NCI-H1417 (cell line): Measurements from ENCODE around the gene ZSWIM9.

Experiments
- DNase-seq, 3 experiments: peaks; one replicate each; lab custom pipeline; 2025; lab: John Stamatoyannopoulos, UW

Gene ZSWIM9

DNA sequence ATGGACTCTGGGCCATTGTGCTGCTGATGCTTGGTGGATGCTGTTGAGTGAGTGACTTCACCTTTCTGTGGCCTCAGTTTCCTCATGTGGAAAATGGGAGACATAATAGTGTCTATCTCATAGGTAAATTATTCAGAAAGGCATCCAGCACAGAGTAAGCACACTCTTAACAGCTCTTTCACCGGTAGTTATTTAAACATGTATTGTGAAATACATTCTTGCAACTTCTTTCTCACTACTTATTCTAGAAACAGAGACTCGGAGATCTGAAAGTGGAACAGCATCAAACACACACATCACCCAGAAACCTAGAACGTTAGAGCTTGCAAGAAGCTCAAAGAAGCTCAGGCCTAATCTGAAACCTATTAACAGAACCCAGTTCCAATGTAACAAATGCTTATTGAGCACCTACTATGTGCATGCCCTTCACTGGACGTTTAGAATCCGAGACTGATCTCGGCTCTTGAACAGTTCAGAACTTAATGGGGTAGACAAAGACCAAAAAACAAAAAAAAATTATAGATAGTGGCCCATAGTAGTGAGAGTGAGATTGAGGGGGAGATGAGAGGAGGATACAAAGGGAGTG is 4.1 kb downstream of the ZSWIM9 start:
- no peak for DNase-seq

DNA sequence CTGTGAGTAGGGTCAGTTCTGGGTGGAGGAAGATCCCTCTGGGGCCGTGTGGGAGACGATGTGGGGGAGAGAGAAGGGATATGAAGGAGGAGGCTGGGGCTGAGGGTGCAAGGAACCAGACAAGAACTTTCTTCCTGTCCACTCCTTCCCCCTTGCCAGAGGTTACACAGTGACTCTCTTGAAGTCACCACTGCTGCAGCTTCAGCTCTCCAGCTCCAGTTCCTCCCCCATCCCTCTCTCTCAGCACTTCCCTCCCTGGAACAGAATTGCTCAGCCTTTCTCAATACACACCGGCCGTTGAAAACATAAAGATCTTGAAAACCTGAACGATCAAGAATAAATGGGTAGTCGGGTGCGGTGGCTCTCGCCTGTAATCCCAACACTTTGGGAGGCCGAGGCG is 5.1 kb downstream of the ZSWIM9 start:
- no peak for DNase-seq

DNA sequence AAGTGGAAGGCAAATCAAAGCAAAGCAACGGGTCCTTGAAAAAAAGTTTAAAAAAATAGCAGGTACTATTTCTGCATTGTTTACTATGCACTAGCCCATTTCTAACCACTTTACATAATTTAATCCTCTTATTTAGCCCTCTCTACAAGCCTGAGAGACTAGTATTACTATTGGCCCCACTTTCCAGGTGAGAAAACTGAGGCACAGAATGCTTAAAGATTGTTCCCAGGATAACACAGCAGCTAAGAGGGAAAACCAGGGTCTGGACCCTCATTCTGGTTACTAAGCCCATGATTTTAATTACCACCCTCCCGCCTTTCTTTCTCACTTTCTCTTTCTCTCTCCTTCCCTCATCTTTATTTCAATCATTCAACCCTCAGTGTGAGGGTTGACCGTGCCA is 5.7 kb downstream of the ZSWIM9 start:
- DNase-seq: no peak

DNA sequence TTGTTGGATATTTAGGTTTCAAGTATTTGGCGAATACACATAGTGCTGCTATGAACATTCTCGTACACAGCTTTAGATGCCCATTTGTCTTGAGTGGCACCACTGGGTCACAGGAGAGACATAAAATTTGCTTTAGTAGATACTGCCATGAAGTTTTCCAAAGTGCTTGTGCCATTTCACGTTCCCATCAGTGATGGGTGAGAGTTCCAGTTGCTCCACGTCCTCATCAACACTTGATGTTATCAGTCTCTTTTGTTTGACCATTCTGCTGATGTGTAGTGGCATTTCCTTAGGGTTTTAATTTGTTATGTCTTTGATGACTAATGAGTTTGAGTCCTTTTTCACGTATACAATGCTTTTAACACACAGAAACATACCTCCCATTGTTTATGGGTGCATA is 11.0 kb downstream of the ZSWIM9 start:
- no peak for DNase-seq

DNA sequence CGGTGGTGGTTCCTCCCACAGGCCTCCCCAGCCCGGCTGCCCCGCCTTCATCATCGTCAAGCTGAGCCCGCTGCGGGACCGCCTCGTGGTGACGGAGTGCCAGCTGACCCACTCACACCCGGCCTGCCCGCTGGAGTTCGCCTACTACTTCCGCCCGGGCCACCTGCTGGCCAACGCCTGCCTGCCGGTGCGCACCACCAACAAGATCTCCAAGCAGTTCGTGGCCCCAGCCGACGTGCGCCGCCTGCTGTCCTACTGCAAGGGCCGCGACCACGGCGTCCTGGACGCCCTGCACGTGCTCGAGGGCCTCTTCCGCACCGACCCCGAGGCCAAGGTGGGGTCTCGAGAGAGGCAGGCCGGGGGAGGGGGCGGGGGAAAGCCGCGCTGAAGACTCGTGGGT is 12.0 kb downstream of the ZSWIM9 start:
- DNase-seq: no peak

DNA sequence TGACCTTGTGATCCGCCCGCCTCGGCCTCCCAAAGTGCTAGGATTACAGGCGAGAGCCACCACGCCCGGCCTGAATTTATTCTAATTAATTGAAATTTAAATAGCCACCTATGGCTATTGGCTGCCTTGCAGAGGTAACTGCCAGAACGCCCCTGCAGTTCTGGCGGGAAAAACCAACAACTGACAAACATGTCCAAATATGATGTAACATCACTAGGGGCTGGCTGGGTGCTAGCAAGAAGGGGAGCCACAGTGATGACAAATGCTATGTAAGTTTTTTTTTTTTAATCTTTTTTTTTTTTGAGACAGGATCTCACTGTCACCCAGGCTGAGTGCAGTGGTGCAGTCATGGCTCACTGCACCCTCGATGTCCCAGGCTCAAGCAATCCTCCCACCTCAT is 12.9 kb downstream of the ZSWIM9 start:
- no peak for DNase-seq

DNA sequence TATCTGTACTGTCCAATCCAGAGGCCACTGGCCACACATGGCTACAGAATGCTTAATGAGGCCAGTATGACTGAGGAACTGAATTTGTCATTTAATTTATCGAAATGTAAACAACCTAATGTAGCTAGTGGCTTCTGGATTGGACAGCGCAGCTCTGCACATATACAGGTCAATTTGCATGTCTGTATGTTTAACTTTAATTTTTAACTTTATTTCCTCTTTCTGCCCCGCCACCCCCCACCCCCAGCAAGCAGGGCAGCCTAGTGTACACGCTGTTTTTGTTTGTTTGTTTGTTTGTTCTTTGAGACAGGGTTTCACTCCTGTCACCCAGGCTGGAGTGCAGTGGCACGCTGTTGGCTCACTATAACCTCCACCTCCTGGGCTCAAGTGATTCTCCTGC is 15.5 kb downstream of the ZSWIM9 start:
- no peak for DNase-seq

DNA sequence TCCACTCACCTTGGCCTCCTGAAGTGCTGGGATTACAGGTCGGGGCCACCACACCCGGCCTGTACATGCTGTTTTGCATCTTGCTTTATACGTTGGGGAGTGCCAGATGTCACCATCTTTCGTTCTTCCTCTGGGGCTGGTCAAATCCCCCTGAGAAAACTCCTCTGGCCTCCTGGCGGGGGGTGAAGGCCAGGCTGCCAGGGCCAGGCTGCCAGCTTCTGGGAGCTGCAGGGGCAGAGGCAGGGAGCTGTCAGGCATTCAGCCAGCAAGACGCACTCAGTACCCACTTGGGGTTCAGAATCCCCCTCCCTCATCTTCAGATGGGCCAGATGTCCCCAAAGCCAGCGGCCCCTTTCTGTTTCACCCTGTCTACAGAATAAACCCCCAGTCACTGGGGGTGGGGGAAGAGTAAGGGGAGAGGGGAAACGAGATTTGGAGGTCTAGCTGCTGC is 16.1 kb downstream of the ZSWIM9 start:
- DNase-seq: no peak

DNA sequence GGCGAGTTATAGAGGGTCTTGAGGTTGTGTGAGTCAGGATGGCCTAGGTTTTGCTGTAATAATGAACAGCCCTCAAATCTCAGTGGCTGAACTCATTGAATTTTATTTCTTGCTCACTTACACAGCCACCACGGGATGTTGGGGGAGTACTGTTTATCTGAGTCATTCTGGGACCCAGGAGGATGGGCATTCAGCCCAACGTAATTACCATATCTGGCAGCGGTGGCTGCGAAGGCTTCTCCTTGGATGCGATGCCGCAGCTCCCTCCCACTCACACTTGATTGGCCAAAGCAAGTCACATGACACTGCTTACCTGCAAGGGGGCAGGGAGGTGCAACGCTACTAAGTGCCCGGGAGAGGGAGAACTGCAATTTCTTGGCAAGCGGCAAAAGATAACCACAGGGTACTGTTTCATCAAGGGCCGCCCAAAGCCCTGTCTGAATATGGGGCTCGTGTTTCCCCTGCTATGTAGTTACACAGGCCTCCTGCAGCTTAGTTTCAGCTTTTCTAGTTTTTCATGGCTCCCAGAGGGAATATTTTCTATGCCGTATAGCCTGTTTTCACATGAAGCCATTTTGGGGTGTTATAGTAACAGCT is 19.9 kb downstream of the ZSWIM9 start:
- DNase-seq: no peak

DNA sequence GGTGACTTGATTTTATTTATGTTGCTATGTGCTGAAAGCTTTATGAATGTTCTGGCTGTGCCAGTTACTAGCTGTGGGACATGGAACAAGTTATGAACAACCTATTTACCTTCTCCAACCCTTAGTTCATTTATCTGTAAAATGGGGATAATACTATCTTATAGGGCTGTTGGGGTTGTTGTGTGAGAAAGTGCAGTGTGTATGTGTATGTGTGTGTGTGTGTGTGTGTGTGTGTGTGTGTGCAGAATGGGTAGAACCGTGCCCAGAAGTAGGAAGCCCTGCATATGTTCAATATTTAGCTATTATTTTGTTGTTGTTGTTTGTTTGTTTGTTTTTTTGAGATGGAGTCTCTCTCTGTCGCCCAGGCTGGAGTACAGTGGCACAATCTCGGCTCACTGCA is 20.4 kb downstream of the ZSWIM9 start:
- no peak for DNase-seq

DNA sequence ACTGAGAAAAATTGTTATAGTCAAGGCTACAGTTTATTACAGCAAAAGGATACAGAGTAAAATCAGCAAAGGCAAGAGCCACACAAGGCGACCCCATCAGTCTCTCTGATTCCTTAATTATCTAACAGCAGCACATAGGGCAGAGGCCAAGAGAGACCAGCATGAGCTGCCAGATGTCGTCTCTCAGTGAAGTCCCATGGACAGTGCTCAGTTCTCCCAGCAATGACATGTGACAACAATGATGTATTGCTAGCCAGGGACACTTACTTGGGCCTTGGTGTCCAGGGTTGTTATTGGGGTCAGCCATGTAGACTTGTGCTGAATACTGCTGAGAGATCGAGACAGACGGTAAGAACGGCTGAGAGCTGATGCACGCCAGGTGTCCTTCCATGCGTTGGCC is 22.3 kb downstream of the ZSWIM9 start:
- no peak for DNase-seq

DNA sequence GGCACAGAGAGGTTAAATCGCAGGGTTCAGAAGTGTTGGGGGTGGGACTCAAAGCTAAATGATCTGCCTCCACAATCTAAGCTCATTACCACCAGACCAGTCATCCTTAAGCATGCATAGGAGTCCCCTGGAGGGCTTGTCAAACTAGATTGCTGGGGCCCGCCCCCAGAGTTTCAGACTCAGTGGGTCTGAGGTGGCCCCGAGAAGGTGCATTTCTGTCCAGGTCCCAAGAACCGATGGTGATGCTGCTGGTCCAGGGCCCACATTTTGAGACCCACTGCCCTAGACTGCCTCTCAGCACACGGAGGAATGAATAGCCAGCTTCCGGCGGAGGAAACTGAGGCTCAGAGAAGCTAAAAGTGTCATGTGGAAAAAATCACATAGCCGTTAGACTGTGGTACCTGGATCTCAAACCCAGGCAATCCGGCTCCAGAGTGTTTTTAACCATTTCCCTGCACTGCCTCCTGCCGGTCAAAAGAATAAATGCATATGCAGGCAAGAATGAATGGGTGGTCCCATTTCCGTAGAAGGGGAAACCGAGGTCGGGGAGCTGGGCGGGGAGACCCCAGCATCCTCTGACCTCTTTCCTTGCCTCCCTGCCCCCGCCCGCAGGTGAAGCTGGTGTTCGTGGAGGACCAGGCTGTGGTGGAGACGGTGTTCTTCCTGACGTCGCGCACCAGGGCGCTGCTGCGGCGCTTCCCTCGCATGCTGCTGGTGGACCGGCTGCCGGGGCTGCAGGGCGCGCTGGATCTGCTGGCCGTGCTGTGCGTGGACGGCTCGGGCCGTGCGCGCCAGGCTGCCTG is 23.8 kb downstream of the ZSWIM9 start:
- DNase-seq: no peak

DNA sequence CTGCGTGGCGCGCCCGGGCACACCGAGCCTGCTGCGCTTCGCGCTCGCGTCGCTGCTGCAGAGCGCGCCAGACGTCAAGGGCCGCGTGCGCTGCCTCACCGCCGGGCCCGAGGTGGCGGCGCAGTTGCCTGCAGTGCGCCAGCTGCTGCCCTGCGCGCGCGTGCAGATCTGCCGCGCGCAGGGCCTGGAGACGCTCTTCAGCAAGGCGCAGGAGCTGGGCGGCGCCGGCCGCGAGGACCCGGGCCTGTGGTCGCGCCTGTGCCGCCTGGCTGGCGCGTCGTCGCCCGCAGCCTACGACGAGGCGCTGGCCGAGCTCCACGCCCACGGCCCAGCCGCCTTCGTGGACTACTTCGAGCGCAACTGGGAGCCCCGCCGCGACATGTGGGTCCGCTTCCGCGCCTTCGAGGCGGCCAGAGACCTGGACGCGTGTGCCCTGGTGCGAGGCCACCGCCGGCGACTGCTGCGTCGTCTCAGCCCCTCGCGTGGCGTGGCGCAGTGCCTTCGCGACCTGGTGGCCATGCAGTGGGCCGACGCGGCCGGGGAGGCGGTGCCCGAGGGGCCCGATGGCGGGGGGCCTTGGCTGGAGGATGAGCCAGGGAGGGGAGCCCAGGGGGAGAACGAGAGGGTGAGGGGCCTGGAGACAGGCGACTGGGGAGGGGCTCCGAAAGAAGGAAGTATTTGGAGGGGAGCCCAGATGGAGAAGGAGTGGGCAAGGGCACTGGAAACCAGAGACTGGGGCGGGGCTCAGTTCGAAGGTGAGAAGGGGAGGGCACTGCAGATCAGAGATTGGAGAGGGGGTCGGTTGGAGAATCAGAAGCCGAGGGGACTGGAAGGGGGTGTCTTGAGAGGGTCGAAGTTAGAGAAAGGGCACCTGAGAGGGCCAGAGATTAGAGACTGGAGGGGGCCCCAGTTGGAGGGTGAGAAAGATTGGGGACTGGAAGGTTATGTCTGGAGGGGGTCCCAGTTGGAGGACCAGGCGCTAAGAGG is 24.7 kb downstream of the ZSWIM9 start:
- DNase-seq: no peak

DNA sequence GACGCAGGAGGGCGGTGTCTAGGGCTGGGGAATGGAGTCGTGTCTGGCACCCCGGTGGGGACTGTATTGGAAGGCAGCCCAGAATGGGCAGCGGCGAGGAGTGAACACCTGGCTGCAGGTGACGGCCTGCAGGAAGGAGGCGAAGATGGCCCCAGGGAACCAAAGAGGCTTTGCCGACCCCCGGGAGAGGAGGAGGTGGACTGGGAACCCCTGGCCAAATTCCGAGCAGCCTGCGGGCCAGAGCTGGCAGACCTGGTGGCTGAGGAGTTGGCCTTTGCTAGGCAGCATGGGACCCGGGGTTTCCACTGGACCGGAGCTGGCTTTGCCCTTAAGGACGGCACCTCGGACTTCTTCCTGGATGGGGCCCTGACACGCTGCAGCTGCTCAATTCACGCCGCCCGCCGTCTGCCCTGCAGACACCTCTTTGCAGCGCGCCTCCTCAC is 25.9 kb downstream of the ZSWIM9 start:
- no peak for DNase-seq

DNA sequence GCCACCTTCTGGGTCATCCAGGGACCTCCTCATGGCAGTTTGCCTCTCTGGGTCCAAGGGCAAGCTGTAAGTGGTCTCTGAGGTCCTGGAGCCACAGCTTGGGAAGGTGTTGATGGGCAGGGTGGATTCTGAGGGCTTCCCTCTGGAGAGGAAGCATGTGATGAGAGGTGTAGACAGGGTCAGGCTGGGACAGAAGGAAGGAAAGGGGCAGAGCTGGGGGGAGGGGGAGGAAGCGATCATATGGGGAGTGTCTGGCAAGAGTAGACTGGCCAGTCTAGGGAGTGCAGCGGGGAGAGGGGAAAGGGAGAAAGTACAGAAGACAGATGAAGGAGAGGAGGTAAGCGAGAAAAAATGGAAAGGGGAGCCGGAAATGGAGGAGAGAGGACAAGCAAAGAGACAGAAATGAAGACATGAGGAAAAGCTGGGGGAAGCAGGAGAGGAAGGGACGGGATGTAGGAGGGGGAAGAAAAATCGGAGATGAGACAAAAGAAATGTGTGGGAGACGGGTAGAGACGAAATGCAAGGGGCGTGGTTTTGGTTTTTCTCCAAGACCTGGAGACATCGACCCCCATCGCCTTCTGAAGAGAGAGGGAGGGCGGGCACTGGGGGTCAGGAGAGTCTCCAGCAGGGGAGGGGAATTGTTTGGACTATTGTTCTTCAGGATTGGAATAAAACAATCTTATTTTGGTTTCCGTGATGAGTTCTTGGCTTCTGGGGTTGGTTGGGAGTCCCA is 26.6 kb downstream of the ZSWIM9 start:
- DNase-seq: no peak

DNA sequence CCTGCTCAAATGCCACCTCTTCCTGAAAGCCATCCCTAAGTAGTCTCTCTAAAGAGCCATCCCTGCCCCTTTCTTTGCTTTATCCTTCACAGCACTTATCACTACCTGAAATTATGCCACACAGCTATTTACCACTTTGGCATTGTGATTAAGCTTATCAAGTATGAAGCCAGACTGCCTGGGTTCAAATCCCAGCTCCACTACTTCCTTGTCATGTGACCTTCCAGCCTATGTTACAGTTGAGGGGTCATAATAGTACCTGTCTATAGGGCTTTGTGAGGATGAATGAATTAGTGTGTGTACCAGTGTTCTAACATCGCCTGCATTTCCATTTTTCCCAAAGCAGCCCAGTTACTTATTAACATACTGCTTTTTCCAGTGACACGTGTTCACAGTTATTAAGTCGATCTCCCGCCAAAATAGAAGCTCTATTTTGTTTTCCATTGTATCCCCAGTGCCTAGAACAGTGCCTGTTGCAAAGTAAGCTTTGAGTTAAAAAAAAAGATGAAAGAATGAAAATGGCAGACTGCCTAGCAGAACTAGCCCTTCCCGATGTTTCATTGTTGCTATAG is 32.8 kb downstream of the ZSWIM9 start:
- DNase-seq: no peak

DNA sequence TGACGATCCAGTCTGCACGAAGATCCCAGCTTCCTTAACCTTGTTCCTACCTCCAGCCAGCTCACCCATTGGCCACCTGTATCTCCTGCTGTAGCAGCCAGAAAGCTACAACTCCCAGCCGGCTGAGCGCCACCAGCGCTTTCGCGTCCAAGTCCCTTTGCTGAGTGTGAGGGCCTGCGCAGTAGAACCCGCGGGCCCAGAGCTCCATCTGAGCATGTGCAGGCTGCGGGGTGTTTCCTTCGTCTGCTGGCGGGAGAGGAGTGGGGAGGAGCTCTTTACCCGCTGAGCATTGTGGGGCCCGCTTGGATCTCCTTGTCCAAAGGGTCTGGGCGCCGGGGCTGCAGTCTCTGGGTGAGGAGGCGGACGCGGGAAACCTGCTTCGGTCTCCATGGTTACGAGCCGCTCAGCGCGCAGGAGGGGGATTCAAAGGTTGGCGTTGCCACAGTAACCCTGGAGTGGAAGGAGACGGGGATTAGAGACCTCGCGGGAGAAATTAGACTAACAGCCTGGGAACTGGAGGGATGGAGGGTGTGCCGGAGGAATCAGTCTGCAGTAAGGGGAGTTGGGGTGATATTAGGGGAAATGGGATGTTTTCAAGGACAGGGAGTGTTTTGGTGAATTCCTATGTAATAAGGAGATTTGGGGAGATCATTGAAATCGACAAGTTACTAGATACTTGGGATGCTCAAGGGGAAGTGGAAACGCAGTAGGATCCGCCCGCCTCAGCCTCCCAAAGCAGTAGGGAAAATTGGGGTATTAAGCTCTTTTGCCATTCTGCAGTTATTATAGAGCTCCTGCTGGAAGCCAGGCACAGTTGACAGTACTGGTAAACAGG is 33.5 kb downstream of the ZSWIM9 start:
- DNase-seq: peak; percentile 97 to 99 (median 99)

DNA sequence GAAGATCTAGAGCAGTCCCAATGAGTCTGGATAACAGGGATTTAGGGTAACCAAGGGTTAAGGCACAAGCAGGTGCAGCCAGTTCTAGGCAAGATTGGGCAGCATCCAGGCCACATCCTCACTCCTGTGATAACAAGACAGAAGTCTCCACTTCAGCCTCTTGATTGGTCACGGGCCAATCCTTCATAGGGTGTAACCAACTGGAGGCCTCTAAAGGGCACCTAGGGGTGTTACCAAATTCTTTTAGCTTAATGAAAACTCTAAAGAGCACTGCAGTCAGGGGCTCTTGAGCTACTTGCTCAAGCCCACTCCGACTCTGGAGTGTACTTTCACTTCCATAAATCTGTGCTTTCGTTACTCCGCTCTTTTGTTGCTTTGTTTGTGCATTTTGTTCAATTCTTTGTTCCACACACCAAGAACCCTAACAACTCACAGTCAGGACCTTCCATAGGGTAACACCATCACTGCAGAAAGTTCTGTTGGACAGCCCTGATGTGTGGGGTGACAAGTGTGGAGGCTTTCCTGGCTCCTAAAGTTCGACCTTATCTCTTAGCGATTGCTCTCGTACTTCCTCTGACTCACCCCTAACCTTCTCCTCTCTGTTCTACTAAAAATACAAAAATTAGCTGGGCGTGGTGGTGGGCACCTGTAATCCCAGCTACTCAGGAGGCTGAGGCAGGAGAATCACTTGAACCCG is 36.1 kb downstream of the ZSWIM9 start:
- DNase-seq: no peak

DNA sequence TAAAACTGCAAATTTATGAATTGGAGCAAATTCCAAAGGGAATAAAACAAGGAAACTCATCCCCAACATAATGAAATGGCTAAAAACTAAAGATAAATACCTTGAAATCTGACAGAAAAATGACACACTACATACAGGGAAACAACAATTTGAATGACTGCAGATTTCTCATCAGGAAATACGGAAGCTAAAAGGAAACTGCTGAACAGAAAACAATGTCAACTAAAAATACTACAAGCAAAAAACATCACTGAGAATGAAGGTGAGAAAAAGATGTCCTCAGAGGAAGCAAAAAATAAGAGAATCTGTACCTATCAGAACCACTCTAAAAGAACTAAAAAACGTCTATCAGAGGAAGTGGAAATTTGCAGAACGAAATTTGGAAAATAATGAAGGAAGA is 39.5 kb downstream of the ZSWIM9 start:
- no peak for DNase-seq

DNA sequence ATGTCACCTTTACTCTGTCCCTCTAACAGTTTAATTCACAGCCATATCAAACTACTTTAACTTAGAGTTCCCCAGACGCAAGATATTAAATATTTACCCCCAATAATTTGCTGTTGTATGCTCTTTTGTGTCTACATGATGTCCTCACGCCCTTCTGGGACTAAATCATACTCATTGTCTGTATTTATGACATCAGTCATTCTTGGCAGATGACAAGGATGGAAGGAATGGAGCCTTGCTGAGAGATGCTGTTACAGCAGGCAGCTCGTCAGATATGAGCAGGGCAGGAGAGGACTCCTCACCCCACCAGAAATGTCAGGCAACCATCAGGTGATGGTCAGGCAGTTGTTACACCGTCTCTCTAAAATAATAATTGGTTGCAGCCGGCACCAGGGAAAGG is 43.5 kb downstream of the ZSWIM9 start:
- no peak for DNase-seq
